HAP-1 (cell line): ENCODE data around the gene BCL11A.

Source experiments
- DNase-seq, 2 experiments: peaks; one replicate each; pipeline ENCODE4 v3.0.0-alpha.2; 2016 to 2020; ENCODE audit warnings: low spot score in 2 of 2
- H3K27me3 ChIP-seq: fragments of 250-450 bp; sonication (Bioruptor Pico); 2 replicates; pipeline ENCODE4 v1.5.1; 2020; ENCODE audit warnings: low read depth, mild to moderate bottlenecking, moderate library complexity
- H3K36me3 ChIP-seq: fragments of 250-450 bp; sonication (Bioruptor Pico); replicated peaks from 2 replicates; pipeline ENCODE4 v1.5.1; 2020; ENCODE audit warnings: mild to moderate bottlenecking
- H3K4me1 ChIP-seq: fragments of 250-450 bp; sonication (Bioruptor Pico); 2 replicates; pipeline ENCODE4 v1.5.1; 2020; ENCODE audit warnings: mild to moderate bottlenecking
- H3K4me3 ChIP-seq: fragments of 250-450 bp; sonication (Bioruptor Pico); 2 replicates; pipeline ENCODE4 v1.5.1; 2020; ENCODE audit warnings: mild to moderate bottlenecking, moderate library complexity
- H3K9me3 ChIP-seq: fragments of 250-450 bp; sonication (Bioruptor Pico); 2 replicates; pipeline ENCODE4 v1.5.1; 2020; ENCODE audit warnings: mild to moderate bottlenecking, moderate library complexity
- in situ Hi-C: fragments of 300-500 bp; cut with MboI; formaldehyde crosslinking; loops from 3 replicates; pipeline ENCODE4 v1.14.3; 2020; ENCODE audit warnings: low sequenced_read_pairs, inconsistent platforms, mixed read lengths

Gene BCL11A

DNA sequence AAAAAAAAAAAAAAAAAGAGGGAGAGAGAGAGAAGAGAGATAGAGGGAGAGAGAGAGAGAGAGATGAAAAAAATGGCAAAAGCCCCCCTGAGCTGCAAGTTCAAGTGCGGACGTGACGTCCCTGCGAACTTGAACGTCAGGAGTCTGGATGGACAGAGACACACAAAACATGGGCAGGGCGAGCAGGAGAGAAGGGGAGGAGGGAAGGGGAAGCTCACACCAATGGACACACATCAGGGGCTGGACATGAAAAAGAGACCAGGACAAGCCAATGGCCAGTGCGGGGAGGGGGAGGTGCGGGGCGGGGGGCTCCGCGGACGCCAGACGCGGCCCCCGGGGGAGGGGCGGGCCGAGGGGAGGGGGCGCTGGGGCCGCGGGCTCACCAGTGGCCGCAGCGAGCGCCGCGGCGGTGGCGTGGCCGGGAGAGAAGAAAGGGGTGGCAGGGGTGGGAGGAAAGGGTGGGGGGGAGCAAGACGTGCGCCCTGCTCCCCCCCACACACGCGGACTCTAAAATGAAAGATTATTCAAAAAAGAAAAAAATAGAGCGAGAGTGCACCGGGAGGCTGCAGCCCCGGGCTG is at the start of gene BCL11A:
Gene BCL11A (minus strand): TSS at position 160 of the 579 bp plus-strand sequence. CDS start 384 bp downstream, outside the sequence.
- Histone ChIP-seq H3K27me3 (peaks cover 10% of the 10 kb centered on the region), H3K4me3 (peak within 1 kb of the TSS; percentile 63), H3K4me1 (peaks cover 19% of the 10 kb centered on the region), H3K9me3 (no peaks in the 10 kb centered on the region), H3K36me3 (no peaks in the 10 kb centered on the region)
- peak; percentile 90 to 95 for DNase-seq
- in situ Hi-C loops: loop anchor here (25.0 kb wide), 1 partner anchor 1266 kb away; no protein-coding TSS in a partner anchor

DNA sequence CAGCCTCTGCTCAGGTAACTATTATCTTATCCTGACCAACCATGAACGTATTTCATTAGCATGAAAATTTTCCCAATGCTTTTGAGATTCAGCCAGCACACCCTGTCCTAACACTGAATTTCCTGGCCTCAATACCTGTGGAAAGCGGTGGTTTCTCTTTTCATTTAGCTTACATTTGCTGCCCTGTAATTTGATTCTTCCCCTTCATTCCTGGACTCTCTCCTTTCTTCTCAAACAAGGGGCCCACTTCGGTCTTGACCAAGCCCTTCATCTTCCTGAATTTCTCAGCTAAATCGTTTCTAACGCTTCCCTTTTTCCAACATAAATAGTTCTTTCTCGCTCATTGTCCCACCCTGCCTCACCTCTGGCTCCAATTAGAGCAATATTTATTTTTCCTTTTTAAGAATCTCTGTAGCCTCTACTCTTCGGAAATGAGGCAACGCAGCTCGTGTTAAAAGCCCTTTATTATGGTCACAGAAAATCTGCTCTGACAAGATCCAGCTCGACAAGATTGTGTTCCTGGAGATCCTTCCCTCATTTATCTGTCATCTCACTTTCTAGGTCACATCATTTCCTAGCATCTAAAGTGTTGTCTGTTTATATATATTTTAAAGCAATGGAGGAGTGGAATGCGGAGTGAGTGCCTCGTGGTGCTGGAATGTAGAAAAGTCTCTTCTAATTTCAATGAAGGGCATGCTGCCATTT is 49.5 kb upstream of the BCL11A start:
- Histone ChIP-seq H3K27me3 (no peaks in the 10 kb centered on the region), H3K4me1 (no peaks in the 10 kb centered on the region), H3K9me3 (no peaks in the 10 kb centered on the region), H3K4me3 (no peak overlapping the region), H3K36me3 (no peaks in the 10 kb centered on the region)
- in situ Hi-C loops: no loop called here
- DNase-seq: no peak

DNA sequence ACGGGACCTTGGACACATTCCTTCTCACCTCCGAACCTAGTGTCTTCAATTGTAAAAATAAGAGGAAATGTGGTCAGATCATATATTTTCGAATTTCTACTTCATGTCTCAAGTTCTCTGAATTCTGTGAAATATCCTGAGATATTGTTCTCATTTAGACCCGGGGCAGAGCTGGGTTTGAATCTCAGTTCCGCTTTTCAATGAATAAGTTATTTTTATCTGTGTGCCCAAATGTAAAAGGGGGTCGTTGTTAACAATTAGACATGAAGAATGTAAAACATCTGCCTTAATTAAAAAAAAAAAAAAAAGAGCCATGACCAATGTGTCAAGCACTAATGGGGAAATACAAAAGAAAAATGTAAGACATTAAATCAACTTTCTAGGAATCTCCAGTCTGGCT is 48.9 kb upstream of the BCL11A start:
- Histone ChIP-seq H3K4me1 (no peaks in the 10 kb centered on the region), H3K4me3 (no peak overlapping the region), H3K27me3 (no peaks in the 10 kb centered on the region), H3K9me3 (no peaks in the 10 kb centered on the region), H3K36me3 (no peaks in the 10 kb centered on the region)
- in situ Hi-C loops: no loop called here
- no peak for DNase-seq

DNA sequence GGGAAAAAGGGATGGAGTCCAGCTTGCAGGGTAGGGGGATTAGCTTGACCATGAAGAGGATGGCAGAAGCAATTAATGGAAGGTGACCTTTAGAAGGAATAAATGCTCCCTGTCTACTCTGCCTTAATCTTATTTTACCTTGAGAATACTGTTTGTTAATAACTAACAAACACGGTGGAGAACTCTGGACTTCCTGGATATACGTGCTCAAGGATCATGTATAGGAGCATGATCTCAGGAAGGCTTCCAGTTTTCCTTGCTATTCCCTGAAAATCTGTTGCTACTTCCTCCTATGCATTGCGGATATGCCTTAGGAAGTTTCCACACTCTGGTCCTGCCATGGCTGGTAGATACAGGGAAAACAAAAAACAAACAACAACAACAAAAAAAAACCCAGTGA is 44.8 kb upstream of the BCL11A start:
- H3K4me3 ChIP-seq: no peak overlapping the region
- no peaks in the 10 kb centered on the region for H3K27me3 ChIP-seq
- in situ Hi-C loops: no loop called here
- peaks cover 3% of the 10 kb centered on the region; the same call in 1 of the 2 replicates for H3K4me1 ChIP-seq
- DNase-seq: no peak
- H3K36me3 ChIP-seq: no peaks in the 10 kb centered on the region
- no peaks in the 10 kb centered on the region for H3K9me3 ChIP-seq

DNA sequence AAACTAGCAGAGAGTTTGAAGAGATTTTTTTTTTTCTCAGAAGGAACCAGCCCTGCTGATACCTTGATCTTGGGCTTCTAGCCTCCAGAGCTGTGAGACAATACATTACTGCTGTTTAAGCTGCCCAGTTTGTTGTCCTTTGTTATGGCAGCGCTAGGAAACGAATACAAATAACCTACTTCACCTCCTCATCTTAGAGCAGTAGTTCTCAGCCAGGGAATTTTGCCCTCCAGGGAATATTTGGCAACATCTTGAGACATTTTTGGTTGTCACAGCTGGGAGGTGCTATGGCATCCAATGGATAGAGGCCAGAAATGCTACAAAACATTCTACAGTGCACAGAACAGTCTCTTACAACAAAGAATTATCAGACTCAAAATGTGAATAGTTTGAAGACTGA is 43.9 kb upstream of the BCL11A start:
- H3K9me3 ChIP-seq: no peaks in the 10 kb centered on the region
- peaks cover 3% of the 10 kb centered on the region; the same call in 1 of the 2 replicates for H3K4me1 ChIP-seq
- H3K4me3 ChIP-seq: no peak overlapping the region
- DNase-seq: no peak
- in situ Hi-C loops: no loop called here
- H3K36me3 ChIP-seq: no peaks in the 10 kb centered on the region
- H3K27me3 ChIP-seq: no peaks in the 10 kb centered on the region

DNA sequence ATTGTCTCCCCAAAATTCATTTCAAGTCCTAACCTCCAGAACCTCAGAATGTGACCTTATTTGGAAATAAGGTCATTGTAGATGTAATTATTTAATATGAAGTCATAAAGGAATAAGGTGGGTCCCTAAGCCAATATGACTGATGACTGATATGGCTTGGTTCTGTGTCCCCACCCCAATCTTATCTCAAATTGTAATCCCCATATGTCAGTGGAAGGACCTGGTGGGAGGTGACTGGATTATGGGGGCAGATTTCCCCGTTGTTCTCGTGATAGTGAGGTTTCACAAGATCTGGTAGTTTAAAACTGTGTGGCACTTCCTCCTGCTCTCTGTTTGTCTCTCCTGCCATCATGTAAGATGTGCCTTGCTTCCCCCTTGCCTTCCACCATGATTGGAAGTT is 43.0 kb upstream of the BCL11A start:
- in situ Hi-C loops: no loop called here
- no peaks in the 10 kb centered on the region for H3K9me3 ChIP-seq
- no peaks in the 10 kb centered on the region for H3K27me3 ChIP-seq
- H3K4me1 ChIP-seq: peaks cover 3% of the 10 kb centered on the region; the same call in 1 of the 2 replicates
- H3K36me3 ChIP-seq: no peaks in the 10 kb centered on the region
- no peak overlapping the region for H3K4me3 ChIP-seq
- DNase-seq: no peak

DNA sequence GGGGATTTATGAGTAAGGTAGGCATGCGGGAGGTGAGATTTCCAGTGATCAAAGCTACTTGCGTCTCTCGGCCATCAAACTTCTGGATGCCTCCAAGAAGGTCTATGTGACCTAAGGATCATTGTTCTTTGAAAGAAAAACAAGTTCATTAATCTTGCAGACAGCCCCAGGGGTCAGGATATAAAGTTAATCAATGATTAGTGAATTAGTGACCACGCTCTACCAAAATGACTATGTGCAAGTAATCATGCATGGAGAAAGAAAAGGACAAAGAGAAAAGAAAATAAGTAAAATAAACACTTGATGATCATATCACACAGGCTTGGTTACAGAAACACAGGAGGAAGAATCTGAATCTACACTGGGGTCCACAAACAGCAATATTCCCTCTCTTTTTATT is 42.5 kb upstream of the BCL11A start:
- H3K4me3 ChIP-seq: no peak overlapping the region
- in situ Hi-C loops: no loop called here
- no peaks in the 10 kb centered on the region for H3K9me3 ChIP-seq
- no peaks in the 10 kb centered on the region for H3K27me3 ChIP-seq
- peaks cover 3% of the 10 kb centered on the region; the same call in 1 of the 2 replicates for H3K4me1 ChIP-seq
- H3K36me3 ChIP-seq: no peaks in the 10 kb centered on the region
- DNase-seq: no peak

DNA sequence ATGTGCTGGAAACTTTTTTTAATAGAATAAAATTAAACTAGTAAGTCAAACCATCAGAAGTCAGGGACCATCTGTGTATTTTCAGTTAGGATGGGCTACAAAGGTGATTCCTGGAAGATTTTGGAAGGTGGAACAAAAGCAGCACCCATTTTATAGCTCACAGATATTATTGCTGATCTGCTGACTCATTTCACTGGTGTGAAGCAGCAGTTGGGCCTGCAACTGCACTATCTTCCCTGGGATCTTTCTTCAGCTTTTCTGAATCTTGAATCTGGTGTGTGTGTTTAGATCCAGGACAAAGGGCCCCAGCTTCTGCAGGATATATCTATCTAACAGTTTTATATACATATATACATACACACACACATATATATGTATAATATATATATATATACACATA is 35.6 kb upstream of the BCL11A start:
- Histone ChIP-seq H3K4me3 (no peak overlapping the region), H3K36me3 (no peaks in the 10 kb centered on the region), H3K9me3 (no peaks in the 10 kb centered on the region), H3K4me1 (peaks cover 3% of the 10 kb centered on the region; the same call in 1 of the 2 replicates), H3K27me3 (no peaks in the 10 kb centered on the region)
- in situ Hi-C loops: loop anchor here (10.0 kb wide), 1 partner anchor 1564 kb away; no protein-coding TSS in a partner anchor
- no peak for DNase-seq

DNA sequence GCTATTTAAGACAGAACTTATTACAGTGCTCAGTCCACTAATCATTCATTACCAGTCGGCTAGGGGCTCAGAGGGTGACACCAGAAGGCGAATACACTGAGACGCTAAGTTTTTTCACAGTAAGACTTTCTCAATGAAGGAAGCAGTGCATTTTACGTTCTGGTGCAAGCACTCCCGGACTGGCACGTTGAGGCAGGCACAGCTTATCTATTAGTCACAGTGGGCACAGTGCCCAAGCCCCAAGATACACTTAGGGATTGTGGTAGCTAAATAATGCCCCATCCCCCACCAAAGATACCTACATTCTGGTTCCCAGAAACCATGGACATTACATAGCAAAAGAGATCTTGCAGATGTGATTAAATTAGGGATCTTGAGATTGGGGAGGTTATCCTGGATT is 32.6 kb upstream of the BCL11A start:
- in situ Hi-C loops: loop anchor here (10.0 kb wide), 1 partner anchor 1561 kb away; no protein-coding TSS in a partner anchor
- Histone ChIP-seq H3K9me3 (no peaks in the 10 kb centered on the region), H3K27me3 (no peaks in the 10 kb centered on the region), H3K4me3 (no peak overlapping the region), H3K4me1 (peaks cover 3% of the 10 kb centered on the region; the same call in 1 of the 2 replicates), H3K36me3 (no peaks in the 10 kb centered on the region)
- no peak for DNase-seq

DNA sequence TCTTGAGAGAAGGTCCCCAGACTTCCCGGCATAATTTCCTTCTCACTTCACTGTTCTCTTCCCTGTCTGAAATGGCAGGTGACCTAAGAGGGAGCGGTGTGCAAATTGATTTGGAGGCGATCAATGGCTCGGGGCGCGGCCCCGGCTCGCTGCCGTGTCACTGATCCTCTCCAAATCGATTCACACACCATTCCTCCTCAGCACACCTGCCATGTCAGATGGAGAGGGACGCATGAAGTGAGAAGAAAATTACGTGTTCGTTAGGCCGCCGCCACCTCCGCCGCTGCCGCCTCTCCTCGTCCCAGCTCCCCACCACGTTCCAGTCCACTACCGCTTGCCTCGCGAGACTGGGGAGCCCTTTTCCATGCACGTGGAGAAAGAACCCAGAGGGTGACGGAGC is 31.8 kb upstream of the BCL11A start:
- H3K27me3 ChIP-seq: no peaks in the 10 kb centered on the region
- no peaks in the 10 kb centered on the region for H3K36me3 ChIP-seq
- in situ Hi-C loops: loop anchor here (10.0 kb wide), 1 partner anchor 1560 kb away; no protein-coding TSS in a partner anchor
- no peaks in the 10 kb centered on the region for H3K9me3 ChIP-seq
- H3K4me1 ChIP-seq: peaks cover 3% of the 10 kb centered on the region; the same call in 1 of the 2 replicates
- no peak for DNase-seq
- no peak overlapping the region for H3K4me3 ChIP-seq

DNA sequence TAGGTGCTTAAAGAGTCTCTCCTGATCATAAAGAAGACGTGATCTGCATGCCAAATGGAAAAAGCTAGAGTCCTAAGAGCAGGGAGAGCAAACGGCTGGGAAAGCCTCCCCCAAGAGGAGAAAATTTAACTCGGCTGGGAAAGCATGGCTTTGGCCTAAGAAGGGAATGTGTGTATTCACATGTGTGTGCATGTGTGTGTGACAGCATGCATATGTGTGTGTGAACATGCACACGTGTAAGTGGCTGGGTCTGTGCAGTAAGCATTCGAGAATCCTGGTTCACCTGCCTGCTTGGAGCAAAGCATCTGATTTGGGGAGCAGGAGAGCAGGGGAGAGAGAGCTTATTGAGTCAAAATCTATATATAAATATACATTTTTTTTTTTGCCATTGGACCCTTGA is 30.1 kb upstream of the BCL11A start:
- H3K9me3 ChIP-seq: no peaks in the 10 kb centered on the region
- no peaks in the 10 kb centered on the region; the same call in 1 of the 2 replicates for H3K27me3 ChIP-seq
- H3K4me3 ChIP-seq: no peak overlapping the region
- in situ Hi-C loops: loop anchor here (10.0 kb wide), 1 partner anchor 1559 kb away; no protein-coding TSS in a partner anchor
- DNase-seq: no peak
- H3K36me3 ChIP-seq: no peaks in the 10 kb centered on the region
- H3K4me1 ChIP-seq: peaks cover 3% of the 10 kb centered on the region; the same call in 1 of the 2 replicates

DNA sequence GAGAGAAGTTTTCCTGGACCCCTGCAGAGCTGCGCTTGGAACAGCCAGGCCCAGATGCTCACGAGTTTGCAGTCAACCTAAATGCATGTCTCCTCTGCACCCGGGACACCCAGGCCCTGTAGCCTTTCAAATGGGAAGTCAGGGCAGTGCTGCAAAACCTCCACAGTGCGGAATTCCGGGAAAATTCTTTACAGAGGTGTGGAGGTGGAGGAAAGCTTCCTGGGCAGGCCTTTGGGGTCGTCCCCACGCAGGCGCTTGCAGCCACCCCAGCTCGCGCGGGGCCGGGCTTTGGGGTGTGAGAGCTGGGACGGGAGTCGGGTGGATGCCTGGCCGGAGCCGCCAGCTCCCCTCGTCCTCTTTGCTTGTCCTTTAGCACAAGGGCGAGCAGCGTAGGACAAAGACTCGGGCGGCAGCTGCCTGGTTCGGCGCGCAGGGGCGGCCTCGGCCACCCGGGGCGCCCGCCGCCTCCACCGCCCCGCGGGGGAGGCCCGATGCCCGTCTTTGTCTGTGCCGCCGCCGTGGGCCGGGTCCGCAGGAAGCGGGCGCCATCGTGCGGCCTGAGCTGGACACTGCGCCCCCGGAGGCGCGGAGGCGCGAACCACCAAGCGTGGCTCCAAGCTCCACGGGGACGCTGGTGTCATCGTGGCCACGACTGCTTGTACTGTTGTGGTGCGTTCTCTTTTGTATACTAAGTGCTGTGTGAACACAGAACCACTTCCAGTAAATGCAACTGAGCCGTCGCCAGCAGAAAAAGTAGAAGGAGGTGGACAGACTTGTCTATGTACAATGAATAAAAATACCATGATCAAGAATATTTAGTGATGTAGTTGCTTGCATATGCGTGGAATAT is 28.2 kb upstream of the BCL11A start:
- peak; percentile 66 to 83 for DNase-seq
- peak overlapping the region; percentile 24 for H3K4me3 ChIP-seq
- in situ Hi-C loops: loop anchor here (10.0 kb wide), 1 partner anchor 1557 kb away; no protein-coding TSS in a partner anchor
- H3K36me3 ChIP-seq: no peaks in the 10 kb centered on the region
- peaks cover 3% of the 10 kb centered on the region; the same call in 1 of the 2 replicates for H3K4me1 ChIP-seq
- H3K27me3 ChIP-seq: no peaks in the 10 kb centered on the region; the same call in 1 of the 2 replicates
- no peaks in the 10 kb centered on the region for H3K9me3 ChIP-seq

DNA sequence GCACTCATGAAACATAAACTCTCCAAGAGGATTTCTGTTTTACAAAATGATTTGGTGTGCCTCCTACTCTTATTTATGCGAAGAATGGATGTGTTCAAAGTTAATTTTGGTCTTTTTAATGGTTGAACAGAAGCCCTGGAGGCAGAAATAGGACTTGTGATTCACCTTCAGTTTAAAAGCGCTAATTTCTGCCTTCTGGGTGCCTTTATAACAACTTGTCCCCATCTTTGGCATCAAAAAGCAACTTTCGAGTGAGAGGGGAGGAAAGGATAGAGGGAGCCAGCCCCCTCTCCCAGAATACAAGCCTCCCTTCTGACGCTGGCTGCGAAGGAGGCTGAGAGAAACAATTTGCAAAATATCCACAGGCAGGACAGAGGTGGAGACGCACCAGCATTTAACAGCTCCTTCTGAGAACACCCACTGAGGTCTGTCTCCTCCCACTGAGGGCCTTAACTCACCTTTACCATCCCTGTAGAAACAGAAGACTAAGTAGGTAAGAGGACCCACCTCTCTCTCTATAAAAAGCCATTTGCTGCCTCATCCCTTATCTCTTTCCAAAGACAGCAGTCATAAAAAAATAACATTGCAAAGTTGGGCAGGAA is 24.3 kb upstream of the BCL11A start:
- in situ Hi-C loops: no loop called here
- Histone ChIP-seq H3K4me3 (no peak overlapping the region), H3K9me3 (no peaks in the 10 kb centered on the region), H3K27me3 (peaks cover 7% of the 10 kb centered on the region), H3K36me3 (no peaks in the 10 kb centered on the region), H3K4me1 (peaks cover 3% of the 10 kb centered on the region; the same call in 1 of the 2 replicates)
- DNase-seq: no peak
